ENCODE measurements around the gene SULT2B1. TPM values are rescaled to one million over a fixed set of nuclear protein-coding genes. Genes with fewer than 3 reads are reported as not detected.

The SULT2B1 gene
- total RNA-seq, result not detected in 2 replicates

DNA sequence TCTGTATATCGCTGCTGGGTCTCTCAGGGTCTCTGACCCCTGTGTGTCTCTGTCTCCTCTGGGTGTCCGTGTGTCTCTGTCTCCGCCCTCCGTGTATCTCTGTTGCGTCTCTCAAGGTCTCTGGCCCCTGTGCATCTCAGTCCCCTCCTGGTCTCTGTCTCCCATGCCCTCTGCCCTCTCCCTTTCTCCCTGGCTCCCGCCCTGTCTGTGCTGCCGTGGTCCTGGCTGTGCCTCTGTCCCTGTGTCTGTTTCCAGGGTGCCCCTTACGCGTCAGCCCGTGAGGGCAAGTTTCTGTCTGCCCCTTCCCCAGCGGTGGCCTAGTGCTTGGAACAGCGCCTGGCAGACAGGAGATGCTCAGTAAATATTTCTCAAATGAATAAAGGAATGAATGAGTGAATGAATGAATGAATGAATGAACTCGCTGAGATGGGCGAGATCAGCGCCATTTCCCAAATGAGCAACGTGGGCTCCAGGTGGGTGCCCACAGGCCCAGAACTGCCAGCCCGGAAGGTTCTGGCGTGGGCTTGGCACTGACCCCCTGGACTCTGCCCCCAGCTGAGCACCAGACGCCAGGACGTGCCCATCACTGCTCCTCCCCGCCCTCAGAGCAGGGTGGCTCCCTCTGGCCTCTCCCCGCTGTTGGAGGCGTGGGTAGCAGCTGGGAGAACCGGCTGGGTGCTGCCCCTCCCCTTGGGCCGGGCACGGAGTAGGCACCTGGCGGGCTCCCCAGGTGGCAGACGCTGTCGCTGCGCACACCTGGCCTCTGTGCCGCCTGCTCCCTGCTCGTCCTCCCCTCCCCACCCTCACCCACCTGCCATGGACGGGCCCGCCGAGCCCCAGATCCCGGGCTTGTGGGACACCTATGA is at the start of gene SULT2B1:
Gene SULT2B1, plus strand, starts transcription at position 736 of the 866 bp plus-strand sequence. Its CDS starts 81 bp downstream, at position 817.

DNA sequence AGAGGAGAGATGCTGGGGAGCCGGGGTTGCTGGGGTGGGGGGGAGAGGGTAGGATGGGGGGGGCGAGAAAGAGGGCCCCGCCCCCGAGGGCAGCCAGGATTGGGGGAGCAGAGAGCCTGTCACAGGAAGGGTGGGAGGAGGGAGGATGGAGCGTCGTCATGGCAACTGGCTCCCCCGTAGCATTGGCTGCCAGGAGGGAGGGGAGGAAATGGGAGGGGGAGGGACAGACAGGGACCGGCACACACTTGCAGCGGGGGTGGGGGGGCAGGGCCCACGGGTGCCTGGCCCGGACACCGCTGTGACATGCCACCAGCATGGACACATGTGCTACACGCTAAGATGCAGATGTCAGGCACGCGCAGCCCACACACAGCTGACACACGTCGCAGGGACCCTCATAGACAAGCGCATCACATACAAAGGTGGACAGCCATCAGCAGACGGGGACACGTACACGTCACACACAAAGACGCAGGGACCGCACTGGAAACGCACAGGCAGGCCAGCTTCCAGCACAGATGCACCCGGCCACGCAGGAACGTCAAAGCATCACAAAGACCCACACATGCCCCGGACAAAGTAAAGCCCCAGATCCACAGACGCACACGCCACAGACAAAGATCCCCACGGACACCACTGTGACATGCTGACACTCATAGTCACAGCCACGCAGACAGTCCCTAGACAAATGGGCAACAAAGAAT is 40.0 kb upstream of the SULT2B1 start, which contains the start of gene LMTK3:
Gene LMTK3, minus strand, starts transcription at position 36 of the 704 bp plus-strand sequence. CDS start 259 bp downstream, outside the sequence.

DNA sequence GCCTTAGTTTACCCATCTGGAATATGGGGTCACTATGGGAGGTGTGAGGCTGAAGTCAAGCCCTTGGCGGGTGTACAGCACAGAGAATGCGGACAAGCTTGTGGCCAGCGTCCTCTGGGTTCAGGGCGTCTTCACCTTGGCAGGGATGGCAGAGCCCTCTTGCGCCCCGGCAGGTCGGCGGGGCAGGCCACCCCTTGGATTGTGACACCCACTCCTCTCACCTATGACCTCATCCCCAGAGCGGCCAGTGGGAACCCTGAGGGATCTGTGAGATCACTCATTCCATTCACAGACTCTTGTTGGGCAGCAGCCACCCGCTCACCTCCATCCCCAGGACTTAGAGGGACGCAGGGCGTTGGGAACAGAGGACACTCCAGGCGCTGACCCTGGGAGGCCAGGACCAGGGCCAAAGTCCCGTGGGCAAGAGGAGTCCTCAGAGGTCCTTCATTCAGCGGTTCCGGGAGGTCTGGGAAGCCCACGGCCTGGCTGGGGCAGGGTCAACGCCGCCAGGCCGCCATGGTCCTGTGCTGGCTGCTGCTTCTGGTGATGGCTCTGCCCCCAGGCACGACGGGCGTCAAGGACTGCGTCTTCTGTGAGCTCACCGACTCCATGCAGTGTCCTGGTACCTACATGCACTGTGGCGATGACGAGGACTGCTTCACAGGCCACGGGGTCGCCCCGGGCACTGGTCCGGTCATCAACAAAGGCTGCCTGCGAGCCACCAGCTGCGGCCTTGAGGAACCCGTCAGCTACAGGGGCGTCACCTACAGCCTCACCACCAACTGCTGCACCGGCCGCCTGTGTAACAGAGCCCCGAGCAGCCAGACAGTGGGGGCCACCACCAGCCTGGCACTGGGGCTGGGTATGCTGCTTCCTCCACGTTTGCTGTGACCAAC is 54.7 kb downstream of the SULT2B1 start, which contains the start of gene SPACA4:
Gene SPACA4, plus strand, starts transcription at position 280 of the 896 bp plus-strand sequence. Its CDS starts 237 bp downstream, at position 517.

DNA sequence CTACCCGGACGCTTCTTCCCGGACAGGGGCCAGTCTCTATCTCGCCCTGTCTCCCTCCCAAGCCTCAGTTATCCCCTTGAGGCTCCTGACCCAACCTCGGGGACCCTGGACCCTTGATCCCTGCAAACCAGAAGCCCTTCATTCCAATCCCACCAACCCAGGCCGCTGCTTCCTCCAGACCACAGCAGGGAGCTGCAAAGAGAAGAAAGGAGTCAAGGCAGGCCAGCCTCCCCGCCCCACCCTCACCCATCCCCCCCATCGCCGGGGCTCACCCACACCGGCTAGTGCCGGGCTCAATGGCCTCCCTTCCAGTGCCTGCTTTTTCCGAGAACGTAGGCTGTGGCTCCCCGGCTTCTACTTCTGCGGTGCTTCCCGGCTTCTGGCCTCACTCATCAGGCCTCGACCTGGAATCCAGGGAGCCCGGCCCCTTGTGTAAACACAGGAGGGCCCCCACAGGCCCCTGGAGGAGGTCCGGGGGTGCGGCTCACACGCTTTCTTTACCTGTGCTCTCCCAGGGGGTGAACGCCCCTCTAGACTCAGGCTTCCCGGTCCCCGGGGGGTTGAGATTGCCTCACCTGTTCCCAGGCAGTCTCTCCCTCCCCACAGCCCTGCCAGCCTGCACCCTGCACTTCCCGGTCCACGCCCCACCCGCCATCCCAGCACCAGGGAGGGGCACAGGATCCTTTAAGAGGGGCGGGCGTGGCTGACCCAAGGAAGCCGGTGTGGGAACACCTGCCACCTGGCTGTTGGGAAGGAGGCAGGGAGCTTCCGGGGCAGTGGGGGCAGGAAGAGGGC is 62.7 kb downstream of the SULT2B1 start, which contains the start of gene FAM83E:
Gene FAM83E, minus strand, starts transcription at position 641 of the 795 bp plus-strand sequence. CDS start 1,704 bp downstream, outside the sequence.

DNA sequence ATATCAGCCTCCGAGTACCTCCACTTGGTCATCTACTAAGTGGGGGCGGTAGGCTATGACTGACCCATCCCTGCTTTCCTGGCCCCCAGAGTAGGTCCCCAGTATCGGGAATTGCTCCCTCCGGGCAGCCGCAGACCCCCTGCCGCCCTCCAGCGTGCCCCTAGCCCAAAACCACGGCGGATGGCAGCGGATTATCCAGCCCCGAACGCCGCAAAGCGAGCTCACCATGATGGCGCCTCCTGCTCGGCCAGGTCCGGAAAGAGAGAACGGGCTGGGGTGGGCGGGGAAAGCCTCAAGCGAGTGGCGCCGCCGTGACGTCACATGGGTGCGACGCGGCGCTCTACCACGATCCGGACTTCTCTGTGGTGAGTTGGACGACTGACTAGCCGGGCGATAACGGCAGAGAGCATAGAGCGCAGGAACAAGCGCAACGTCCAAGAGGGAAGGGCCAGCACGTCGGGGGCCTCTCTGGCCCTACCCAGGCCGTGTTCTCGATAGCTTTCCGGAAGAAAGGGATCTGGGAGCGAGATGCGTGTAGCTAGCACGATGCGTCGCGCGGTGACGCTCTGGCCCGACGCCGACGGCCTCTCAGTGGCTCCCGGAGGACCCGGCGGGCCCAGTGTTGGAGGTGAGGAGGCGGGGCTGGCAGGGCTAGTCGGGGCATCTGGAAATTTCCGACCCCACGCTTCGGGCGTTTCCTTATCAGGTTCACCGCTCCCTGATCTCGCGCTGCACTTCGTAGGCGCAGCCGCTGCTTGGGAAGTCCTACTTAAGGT is 67.1 kb downstream of the SULT2B1 start, which contains the start of the genes RPL18 and SPHK2:
Gene RPL18, minus strand, starts transcription at position 263 of the 776 bp plus-strand sequence. Its CDS starts 35 bp downstream, at position 228.
Gene SPHK2, plus strand, starts transcription at position 591 of the 776 bp plus-strand sequence. CDS start 1,009 bp downstream, outside the sequence.

DNA sequence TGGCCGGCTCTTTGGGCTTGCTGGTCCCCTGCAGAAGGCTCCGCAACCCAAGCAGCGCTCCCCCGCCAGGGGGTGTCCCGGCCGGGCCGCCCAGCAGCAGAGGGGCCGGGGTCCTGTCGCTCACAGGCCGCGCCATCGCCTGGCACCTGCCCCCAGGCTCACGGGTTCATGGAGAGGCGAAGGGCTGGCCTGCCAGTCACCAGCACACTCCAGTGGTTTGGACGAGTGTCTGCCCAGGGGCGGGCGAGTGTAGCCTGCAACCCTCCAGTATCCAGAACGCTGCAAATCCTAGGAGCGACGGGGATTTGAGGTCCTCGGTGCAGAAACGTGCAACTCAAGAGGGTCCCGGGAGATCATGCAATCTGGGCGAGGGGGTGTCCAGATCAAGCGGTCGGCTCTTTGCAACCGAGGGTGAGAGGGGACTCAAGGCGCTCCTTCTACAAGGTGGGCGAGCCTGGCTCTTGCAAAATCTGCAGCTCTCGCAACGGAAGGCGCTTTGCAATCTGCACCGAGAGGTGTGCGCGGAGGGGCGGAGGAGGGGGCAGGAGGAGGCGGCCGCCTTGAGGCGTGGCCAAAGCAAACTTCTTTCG is 85.0 kb downstream of the SULT2B1 start, which contains the start of gene DBP:
Gene DBP, minus strand, starts transcription at position 521 of the 590 bp plus-strand sequence. Its CDS starts 385 bp downstream, at position 136.

DNA sequence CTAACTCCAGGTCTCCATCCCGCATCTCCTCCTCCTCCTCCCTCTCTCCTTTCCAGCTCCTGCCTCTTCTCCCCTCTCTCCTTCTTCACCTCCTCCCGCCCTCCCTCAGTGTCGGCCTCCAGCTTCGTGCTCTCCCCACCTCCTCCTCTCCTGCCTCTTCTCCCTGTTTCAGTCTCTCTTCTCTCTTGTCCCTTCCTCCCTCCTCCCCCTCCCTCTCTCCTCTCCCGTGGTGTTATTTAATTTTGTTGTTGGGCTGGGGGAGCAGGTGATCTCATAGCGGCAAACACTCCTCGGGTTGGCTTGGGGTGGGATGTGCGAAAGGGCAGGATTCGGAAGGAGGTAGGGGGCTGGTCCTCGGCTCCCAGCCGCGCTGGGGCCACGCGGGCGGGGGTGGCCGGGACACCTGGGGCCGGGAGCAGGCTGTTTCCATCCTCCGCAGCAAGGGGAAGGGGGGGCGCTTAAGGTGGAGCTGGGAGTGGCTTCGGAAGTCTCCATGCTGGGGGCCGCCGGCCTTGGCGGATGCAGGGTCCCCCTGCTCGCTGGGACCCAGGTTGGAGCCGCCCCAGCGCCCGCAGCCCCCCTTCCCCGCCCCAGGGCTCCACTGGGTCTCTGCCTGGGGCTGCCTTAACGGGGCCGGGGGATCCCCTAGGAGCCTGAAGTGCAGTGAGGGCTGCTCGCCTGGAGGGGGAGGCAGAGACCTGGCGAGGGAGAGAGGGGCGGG is 94.2 kb downstream of the SULT2B1 start, which contains the start of gene CA11:
Gene CA11, minus strand, starts transcription at position 187 of the 721 bp plus-strand sequence. CDS start 555 bp downstream, outside the sequence.

Other genes starting within 250 kb of the SULT2B1 start
- gene EMP3, start 226.6 kb upstream of the SULT2B1 start, total RNA-seq, result 33.2 and 47.0 TPM in 2 replicates
- gene TMEM143, start 188.2 kb upstream of the SULT2B1 start, total RNA-seq, result 4.4 and 5.0 TPM in 2 replicates
- gene SYNGR4, start 187.8 kb upstream of the SULT2B1 start, total RNA-seq, result not detected in 2 replicates
- 80.3 and 101 TPM in 2 replicates for gene KDELR1, start 160.6 kb upstream of the SULT2B1 start, total RNA-seq
- 0.40 and 0.57 TPM in 2 replicates for gene GRIN2D, start 158.5 kb upstream of the SULT2B1 start, total RNA-seq
- 48.3 and 54.2 TPM in 2 replicates for gene GRWD1, start 106.2 kb upstream of the SULT2B1 start, total RNA-seq
- 0.57 and 0.66 TPM in 2 replicates for gene KCNJ14, start 96.6 kb upstream of the SULT2B1 start, total RNA-seq
- 65.1 and 96.0 TPM in 2 replicates for gene CYTH2, start 82.8 kb upstream of the SULT2B1 start, total RNA-seq
- gene LMTK3, start 40.3 kb upstream of the SULT2B1 start, total RNA-seq, result under 0.01 and 0.22 TPM in 2 replicates
- gene SPACA4, start 54.6 kb downstream of the SULT2B1 start, total RNA-seq, result not detected in 2 replicates
- 0.27 and 0.57 TPM in 2 replicates for gene FAM83E, start 62.9 kb downstream of the SULT2B1 start, total RNA-seq
- 1,558 and 1,662 TPM in 2 replicates for gene RPL18, start 67.0 kb downstream of the SULT2B1 start, total RNA-seq
- gene SPHK2, start 67.3 kb downstream of the SULT2B1 start, total RNA-seq, result 11.3 and 11.7 TPM in 2 replicates
- gene DBP, start 85.2 kb downstream of the SULT2B1 start, total RNA-seq, result 0.80 and 1.3 TPM in 2 replicates
- gene CA11, start 94.0 kb downstream of the SULT2B1 start, total RNA-seq, result 0.27 and 1.2 TPM in 2 replicates
- gene NTN5, start 120.8 kb downstream of the SULT2B1 start, total RNA-seq, result not detected in 2 replicates
- not detected in 2 replicates for gene FUT2, start 143.8 kb downstream of the SULT2B1 start, total RNA-seq
- gene MAMSTR, start 167.6 kb downstream of the SULT2B1 start, total RNA-seq, result 0.27 and 0.43 TPM in 2 replicates
- gene RASIP1, start 188.4 kb downstream of the SULT2B1 start, total RNA-seq, result 59.7 and 82.9 TPM in 2 replicates
- gene IZUMO1, start 194.7 kb downstream of the SULT2B1 start, total RNA-seq, result 0.40 and 0.43 TPM in 2 replicates
- 5.5 and 7.2 TPM in 2 replicates for gene FUT1, start 200.5 kb downstream of the SULT2B1 start, total RNA-seq
- not detected in 2 replicates for gene FGF21, start 203.4 kb downstream of the SULT2B1 start, total RNA-seq